SKM-1 treated with dmso at 0.1 percent for 144 hours (cell line): ENCODE results near the gene C1QTNF9B.
"Not testable (repeated sequence)": the region's sequence is repeated elsewhere in the genome, so short reads cannot be mapped to it uniquely, and the experiment has no call there.

ENCODE experiments used
- DNase-seq: peaks from one replicate; lab custom pipeline; 2025; ENCODE audit not compliant: unreplicated experiment; lab: John Stamatoyannopoulos, UW

Gene C1QTNF9B

DNA sequence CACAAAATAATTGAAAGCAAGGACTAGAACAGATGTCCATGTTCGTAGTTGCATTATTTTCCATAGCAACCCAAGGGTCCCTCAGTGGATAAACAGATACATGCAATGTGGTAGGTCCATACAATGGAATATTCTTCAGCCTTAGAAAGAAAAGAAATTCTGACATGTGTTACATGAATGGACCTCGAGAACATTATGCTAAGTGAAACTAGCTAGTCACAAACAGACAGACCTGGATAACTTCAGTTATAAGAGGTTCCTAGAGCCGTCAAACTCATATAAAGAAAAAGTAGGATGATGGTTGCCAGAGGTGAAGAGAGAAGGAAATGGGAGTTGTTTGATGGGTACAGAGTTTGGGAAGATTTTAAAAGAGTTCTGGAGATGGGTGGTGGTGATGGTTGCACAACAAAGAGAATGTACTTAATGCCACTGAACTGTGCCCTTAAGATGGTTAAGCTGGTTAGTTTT lies at the start of gene C1QTNF9B:
C1QTNF9B (minus strand) TSS at position 51 of the 468 bp plus-strand sequence.
- not testable (repeated sequence) for DNase-seq

DNA sequence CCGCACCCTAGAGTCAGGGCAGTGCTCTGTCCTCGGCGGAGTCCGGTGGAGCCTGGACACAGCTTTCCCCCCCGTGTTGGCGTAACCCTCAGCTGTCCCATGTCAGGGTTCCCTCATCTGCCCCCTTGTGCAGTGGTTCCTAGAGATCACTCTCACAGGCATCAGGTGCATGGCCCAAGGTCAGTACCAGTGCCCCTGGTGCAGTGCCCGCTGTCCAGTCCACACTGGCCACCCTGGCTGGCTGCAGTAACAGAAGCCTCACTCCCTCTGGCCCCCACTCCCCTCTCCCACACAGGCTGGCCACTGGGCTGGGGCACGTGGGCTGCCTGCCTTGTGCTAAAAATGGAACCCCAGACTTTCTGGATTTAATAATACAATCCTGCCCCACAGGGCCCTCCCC lies 49.6 kb upstream of the C1QTNF9B start:
- no peak for DNase-seq

DNA sequence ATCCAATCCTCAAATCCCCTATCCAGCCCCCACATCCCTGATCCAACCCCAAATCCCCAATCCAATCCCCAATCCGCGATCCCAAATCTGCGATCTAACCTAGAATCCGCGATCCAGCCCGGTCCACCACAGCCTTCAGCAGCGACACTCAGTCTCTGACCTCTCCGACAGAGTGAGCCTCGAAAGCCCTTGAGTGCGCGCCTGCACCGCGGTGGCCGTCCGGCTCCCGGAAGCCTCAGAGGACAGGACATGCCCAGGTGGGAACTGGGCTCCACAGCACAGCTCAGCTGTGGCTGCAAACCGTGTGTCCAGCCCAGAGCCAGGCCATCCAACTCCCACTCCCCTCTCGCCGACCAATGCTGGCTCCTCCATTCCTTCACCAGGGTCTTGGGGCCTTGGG lies 48.8 kb upstream of the C1QTNF9B start:
- no peak for DNase-seq

DNA sequence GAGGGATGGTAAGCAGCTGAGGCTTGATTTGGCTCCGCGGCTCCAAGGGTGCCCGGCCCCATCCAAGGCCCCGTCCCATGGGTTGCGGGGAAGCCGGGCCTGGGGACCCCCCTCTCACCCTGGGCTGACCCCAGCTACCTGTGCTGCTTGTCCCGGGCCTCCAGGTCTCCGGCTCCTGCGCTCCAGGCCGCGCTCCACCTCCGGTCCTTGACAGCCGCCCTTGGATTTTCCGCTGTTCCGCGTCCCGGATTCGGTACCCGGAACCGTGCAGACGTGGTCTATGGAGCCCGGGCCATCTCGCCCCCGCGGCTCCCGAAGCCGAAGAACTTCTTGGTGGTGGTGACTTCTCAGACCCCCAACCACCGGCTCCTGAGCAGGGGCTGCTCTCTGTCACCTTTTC lies 48.3 kb upstream of the C1QTNF9B start:
- DNase-seq, result no peak

DNA sequence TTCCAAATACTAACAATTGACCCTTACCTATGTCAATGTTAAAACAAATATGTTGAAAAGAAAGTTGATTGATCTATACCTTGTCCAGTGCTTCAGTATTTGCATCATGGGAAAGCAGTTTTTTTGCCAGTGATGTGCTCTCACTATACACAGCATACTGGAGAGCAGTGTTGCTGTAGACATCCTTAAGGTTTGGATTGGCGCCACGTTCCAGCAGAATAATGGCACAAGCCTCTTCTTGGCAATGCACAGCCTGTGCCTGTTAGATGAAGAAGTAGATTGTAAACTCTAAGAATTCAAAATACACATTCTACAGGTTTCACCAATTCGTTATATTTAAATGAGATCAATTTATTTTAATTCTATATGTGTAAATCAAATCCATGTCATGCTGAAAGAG lies 43.9 kb upstream of the C1QTNF9B start:
- no peak for DNase-seq

DNA sequence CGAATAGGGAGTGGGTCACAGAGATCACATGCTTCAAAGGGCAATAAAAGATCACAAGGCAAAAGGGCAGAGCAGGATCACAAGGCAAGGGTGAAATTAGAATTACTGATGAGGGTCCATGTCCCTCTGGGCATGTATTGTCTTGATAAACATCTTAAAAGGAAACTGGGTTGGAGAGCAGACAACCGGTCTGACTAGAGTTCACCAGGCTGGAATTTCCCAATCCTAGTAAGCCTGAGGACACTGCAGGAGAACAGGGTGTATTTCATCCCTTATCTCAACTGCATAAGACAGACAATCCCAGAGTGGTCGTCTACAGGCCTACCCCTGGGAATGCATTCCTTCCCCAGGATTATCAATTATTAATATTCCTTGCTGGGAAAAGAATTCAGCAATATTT lies 42.4 kb upstream of the C1QTNF9B start:
- not testable (repeated sequence) for DNase-seq

DNA sequence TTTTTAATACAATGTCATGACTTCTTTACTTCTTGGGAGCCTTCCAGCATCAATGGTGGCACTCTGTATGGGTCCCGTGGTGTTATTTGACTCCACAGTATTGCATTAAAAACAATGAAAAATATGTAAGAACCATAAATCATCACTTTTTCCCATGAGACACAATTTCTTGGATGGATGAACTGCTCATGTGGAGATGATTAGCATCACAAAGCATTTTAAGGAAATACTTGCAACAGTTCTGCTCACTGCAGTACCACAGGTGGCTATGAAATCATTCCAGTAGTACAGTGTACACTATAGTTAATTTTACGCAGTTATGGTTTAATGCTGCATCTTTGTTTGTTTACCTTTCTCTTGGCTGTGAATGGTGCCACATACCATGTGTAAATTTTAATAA lies 37.2 kb upstream of the C1QTNF9B start:
- DNase-seq, result no peak

DNA sequence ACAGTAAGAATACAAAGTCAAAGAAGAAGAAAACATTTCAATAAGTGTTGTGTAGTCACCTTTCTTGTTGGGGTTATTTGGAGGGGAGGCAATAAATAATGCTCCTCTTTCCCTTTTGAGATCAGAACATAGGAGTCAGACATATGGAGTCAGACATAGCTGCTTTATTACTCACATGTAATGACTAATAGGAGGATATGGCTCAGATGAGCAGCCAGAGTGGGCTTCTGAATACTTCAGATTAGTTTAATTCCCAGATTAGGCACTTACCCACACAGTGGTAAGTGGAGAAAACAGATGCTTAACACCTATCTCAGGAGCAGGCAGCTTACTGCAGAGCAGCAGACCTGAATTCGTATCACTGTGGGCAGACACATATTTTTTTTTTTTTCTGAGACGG lies 31.7 kb upstream of the C1QTNF9B start:
- DNase-seq, result no peak

DNA sequence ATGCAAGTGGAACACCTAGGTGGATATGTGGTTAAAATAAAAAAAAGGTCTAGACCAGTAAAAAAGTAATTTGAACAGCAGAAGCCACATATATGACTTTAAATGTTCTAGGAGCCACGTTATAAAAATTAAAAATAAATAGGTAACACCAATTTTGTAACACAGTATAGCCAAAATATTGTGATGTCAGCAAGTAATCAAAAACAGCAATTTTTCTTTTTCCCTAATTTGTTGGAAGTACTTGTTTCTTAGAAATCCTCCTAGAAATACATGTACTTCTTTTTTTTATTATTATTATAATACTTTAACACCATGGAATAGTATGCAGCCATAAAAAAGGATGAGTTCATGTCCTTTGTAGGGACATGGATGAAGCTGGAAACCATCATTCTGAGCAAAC lies 25.7 kb upstream of the C1QTNF9B start:
- no peak for DNase-seq

DNA sequence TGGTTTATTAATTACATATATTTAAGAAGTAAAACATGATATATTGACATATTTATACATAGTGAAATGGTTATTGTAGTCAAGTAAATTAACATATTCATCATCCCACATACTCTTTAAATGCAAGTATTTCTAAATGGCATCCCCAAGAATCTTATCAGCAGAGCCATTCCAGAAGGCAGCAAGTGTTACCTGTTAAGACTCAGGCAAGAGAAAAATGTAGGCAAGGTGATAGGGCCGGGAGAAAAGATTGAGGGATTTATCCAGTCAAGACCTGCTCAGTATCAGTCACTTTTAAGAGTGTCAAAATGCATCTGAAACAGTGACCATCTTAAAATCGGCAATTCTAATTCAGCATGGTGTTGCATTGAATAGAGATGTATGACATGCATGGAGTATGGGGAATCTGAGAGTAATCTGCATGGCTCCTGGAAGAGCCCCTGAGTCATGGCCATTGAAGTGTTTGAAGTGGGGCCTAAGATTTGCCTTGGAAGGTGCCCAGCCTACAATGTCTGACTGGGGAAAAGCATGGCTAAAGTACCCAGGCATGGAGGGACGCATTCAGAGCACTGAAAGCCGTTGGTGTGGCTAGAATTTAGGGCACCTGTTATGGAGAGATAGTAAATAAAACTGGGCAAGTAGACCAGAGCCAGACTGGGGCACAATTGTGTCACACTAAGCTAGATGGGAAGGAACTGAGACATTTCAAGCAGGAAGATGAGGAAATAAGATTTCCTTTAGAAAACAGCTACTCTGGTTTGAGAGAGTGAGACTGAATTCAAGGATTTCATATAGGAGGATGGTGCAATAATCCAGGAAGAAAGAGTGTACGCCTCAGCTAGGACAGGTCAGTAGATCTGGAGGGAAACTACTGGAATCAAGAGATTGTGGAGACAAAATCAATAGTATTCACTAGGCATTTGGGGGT lies 25.0 kb upstream of the C1QTNF9B start:
- DNase-seq, result peak; percentile 46

DNA sequence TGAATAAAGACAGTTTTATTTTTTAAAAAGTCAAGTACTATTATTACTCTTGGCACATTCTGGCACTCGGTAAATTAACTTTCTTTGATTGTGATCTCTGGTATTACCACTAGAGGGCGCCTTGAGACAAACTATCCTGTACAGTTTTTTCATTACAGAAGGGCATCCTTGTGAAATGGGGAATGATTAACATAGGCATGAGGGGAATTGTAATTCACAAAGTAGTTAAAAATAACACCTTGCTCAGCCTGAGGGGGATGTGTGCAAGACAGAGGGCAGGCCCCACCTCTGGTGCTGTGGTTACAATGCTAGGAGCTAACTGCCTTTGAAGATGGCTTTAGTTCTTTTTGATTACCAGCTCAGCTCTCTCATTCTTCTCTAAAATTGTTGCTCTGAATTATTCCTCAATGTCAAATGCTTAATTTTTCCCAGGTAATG lies 24.2 kb upstream of the C1QTNF9B start:
- DNase-seq, result peak; percentile 33

DNA sequence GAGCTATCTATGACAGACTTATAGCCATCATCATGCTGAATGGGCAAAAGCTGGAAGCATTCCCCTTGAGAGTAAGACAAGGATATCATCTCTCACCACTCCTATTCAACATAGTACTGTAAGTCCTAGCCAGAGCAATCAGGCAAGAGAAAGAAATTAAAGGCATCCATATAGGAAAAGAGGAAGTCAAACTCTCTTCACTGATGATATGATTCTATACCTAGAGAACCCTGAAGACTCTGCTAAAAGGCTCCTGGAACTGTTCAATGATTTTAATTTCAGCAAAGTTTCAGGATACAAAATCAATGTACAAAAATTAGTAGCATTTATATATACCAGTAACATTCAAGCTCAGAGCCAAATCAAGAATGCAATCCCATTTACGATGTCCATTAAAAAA lies 21.7 kb upstream of the C1QTNF9B start:
- peak; percentile 11 for DNase-seq

DNA sequence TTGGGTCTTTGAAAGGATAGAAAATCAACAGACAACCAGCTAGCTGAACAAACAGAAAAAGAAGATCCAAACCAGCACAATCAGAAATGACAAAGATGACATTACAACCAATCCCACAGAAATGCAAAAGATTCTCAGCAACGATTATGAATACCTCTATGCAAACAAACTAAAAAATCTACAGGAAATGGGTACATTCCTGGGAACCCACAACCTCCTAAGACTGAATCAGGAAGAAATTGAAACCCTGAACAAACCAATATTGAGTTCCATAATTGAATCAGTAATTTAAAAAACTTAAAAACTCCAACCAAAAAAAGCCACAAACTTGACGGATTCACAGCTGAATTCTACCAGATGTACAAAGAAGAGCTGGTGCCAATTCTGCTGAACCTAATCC lies 20.9 kb upstream of the C1QTNF9B start:
- no peak for DNase-seq

DNA sequence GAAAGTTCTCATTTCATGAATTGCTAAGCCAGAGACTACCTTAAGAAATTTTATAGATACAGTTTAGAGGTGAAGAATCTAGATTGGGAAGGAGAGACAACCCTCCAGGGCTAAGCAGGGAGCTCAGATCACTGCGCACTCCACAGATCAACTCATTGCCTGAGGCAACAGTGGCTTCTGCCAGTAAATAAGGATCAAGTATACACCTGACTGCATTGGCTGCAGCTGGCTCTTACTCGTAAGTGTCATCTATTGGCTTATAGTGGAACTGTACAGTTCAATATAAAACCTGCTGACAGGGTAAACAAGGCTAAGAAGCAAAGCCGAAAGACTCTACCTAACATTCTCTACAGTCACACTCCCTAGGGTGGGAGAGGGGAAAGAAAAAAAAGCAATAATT lies 18.0 kb upstream of the C1QTNF9B start:
- no peak for DNase-seq

DNA sequence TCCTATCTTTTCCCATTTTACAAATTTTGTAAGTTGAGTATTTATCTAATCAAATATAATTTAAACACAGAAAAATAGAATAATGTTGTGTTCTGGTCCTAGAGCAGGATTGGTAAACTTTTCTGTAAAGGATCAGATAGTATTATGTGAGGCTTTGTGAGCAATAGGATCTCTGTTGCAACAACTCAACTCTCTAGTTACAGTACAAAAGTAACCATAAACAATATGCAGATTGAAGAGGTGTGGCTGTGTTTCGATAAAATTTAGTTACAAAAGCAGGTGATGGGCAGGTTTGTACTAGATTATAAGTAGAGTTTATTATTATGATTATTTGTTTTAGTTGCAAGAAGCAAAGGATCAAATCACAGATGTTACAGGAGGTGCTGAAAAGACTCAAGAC lies 15.2 kb upstream of the C1QTNF9B start:
- no peak for DNase-seq

DNA sequence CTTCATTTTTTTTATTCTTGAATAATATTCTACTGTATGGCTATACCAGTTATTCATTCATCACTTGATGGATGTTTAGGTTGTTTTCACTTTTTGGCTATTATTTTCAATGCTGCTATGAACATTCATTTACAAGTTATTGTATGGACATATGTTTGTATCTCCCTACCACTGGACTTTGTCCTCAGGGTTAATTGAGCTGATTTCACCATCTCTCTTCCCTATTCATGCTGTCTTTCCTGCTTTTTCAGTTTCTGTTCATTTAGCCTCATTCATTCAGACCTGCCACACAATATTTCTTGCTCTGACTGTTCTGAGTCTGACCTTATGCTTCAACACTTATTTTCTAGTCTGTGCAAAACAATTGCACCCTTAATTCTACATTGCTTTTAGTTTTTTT lies 12.3 kb upstream of the C1QTNF9B start:
- DNase-seq, result no peak

DNA sequence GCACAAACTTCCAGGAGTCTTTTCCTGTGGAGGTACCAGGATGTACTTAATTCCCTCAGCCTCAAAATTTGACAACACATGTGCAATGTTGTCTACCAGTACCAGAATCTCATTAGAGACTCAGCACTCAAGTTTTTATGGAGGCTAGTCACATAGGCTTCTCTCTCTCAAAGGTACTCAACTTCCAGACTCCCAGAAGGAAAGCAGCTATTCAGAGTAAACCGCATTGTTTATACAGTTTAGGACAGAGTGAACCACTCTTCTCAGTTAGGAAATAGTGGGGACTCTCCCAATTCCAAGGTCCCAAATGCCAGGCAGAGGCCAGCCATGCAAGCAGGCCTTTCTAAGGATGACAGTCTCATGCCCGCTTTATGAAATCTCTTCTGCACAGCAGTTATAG lies 8.5 kb upstream of the C1QTNF9B start:
- DNase-seq, result no peak

DNA sequence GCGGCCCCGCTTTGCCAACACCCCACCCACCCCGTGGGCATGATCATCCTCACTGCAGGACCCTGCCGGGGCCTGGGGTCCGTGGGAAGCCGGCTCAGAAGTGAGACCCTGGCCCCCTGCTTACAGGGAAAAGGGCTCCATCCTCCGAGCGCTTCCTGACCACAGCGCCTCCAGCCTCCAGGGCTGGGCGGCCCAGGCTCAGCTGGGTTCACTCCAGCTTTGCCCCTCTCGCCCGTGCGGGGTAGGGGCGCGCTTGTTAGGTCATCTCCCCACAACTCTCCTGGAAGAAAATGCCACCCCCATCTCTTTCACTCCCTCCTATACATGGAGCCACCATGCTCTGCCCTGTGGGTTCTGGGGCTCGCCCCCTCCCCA lies 6.6 kb upstream of the C1QTNF9B start:
- DNase-seq, result no peak

DNA sequence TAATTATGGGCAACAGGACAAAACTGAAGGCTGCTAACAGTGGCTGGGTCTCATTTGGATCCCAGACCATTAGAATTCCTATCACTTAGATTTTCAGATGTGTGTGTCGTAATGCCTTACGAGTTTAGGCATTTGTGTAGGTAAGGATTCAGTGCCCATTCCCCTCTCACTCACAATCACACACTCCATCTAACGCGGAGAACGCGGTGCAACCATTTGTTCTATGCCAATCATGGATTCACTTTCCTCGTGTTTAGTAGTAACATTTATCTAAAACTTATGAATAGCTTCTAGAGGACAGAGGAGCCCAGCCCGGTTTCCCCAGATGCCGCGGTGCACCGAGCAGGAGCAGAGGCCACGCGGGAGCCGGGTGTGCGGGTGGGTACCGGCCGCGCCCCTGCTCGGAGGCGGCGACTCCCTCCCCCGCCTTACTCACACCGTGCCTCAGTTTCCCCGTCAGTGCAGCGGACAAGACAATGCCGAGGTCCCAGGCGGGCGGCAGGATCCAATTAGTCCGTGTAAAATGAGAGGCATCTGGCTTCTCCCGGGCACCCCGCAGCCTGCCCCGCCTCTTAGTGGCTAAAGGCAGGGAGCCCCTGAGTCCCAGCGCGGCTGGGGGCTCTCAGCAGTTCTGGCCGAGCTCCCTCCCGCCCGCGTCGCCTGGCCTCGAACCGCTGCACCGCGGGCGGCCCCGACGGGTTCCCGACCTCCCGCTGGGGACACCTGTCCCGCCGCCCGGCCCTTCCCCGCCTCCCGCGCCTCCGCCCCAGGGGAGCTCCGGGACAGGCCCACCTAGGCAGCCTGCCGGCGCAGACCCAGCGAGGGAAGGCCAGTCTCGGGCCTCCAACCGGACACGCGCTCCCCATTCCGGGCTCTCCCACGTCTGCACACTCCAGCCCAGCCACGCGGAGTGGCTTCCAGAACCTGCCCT lies 5.9 kb upstream of the C1QTNF9B start:
- no peak for DNase-seq

DNA sequence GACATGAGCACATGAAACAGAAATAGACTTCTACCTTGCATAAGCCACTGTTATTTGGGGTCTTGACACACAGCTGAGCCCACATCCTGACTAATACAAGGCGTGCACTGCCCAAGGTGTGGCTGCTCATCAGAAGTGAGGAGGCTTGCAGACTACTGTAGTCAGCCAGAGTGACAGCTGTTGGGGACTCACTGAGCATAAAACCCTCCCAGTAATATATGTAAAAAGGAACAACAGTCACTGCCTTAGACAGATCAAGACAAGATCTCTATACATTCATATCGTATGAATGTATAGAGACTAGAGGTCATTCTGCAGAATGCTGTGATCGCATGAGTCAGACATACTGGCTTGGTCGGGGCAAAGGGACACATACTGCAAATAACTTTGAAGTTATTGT lies 4.1 kb upstream of the C1QTNF9B start:
- DNase-seq, result no peak

DNA sequence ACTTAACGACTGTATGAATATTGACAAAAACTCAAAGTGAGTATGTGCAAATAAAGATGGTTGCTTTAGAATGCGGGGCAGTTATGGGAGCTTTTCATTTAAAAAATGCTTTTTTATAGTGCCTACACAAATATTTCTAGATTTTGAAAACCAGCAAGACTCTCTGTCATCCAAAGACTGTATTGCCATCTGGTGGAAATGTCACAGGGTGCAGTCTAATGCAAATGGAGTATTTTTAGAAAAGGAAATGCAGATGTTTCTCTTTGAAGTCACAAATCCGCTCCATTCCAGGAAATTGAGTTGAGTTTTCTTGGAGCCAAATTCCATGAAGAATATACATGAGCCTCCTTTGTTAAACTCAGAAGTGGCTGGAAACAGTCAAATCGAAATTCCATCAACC lies 2.3 kb upstream of the C1QTNF9B start:
- no peak for DNase-seq

DNA sequence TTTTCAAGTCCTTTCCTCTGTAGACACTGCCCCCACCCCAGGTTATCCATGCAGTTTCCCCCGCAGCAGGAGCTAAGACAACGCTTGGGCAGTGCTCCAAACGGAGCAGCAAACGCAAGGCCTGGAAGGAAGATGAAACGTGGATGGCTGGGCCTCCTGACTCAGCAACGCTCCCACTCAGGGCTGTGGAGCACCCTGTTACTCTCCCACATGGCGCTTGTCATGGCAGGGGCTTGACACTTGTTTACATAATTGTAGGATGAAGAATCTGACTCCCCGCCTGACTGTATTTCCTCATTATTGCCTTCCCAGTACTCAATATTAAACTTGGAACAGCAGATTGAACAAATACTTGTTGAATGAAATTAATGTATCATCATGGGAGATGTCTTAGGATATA lies 799 bp upstream of the C1QTNF9B start:
- DNase-seq, result no peak
